Measurements from ENCODE around the gene DCLK3. TPM values are rescaled to one million over a fixed set of nuclear protein-coding genes. Genes with fewer than 3 reads are reported as not detected.

The DCLK3 gene
- total and polyA plus RNA-seq, 2 of the 13 experiments (the other 11 are each of a cell fraction or from before 2014, with no cell fraction given) = not detected

DNA sequence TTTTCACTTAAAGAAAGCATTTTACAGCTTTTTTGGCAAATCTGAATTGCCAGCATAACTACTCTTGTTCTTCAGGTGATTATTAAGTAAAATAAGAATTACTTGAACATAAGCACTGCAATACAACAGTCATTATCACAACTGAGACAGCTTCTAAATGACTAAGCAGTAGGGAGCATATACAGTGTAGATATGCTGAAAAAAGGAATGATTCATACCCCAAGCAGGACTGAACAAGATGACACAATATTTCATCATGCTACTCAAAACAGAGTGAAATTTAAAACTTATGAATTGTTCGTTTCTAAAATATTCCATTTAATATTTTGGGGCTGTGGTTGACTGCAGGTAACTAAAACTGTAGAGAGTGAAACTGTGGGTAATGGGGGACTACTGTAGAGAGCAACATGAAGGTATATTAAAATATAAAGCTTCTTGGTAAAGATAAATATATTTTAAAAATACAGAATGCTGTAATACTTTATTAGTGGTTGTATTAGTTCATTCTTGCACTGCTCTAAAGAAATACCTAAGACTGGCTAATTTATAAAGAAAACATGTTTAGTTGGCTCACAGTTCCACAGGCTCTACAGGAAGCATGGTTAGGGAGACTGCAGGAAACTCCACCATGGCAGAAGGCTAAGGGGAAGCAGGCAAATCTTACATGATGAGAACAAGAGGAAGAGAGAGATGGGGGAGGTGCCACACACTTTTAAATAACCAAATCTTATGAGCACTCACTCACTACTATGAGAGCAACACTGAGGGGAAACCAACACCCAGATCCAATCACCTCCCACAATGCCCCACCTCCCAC is 84.8 kb downstream of the DCLK3 start:
- no peak for DNase-seq (ENCODE audit: low spot score)
- Histone ChIP-seq H3K27me3 (ENCODE audit: control insufficient read depth in 1 of 2, insufficient read depth in 2 of 2, low read length in 2 of 2) (no peaks in the 10 kb centered on the region), H3K36me3 (replicated peaks in 1 of 2; ENCODE audit: control insufficient read depth in 1 of 2, insufficient read depth in 2 of 2, low read length in 2 of 2) (no peaks in the 10 kb centered on the region), H3K4me2 (ENCODE audit: low read depth, low read length) (no peak overlapping the region), H2AFZ (ENCODE audit: low read length) (no peak overlapping the region), H3K9me3 (ENCODE audit: low read length) (no peaks in the 10 kb centered on the region; the same call in 1 of the 2 replicates), H3K9ac (ENCODE audit: insufficient read depth, low read depth, low read length) (no peak overlapping the region), H3K4me3 (replicated peaks in 1 of 3; ENCODE audit: insufficient read depth in 1 of 3, low read depth in 2 of 3, low read length in 3 of 3) (no peak overlapping the region), H3K79me2 (ENCODE audit: insufficient read depth, low read length) (no peaks in the 10 kb centered on the region), H4K20me1 (ENCODE audit: insufficient read depth, low read length) (no peaks in the 10 kb centered on the region), H3K27ac (ENCODE audit: extremely low read length, insufficient read depth, low read length) (no peak overlapping the region), H3K4me1 (ENCODE audit: insufficient read depth, low read length) (no peaks in the 10 kb centered on the region)
- BruUV-seq (replicated peaks) = no TSS peak
- ChIA-PET POLR2A (no interaction called here), CTCF (ENCODE audit: low intra/inter-chr PET ratio, low total read pairs) (no interaction called here)
- in situ Hi-C loops (cut with HindIII; ENCODE audit: extremely low pct_ligation_motif_present, low pct_unique_long_range_greater_than_20kb) (no loop called here), intact Hi-C loops (cut with micrococcal nuclease; ENCODE audit: unreplicated experiment) (no loop called here)
- ATAC-seq = no peak
- WGBS (ENCODE audit: low lambda C conversion rate) = 0% methylated on average over 1 of the region's 1 CpG
- no peak for FAIRE-seq
- TF ChIP-seq PLRG1 (conservative IDR thresholded peaks at IDR 0.05) (no peak), BCL6 (CRISPR knock-in tag; IDR thresholded peaks at IDR 0.05) (no peak), ZNF160 (CRISPR knock-in tag; IDR thresholded peaks at IDR 0.05) (no peak), ZNF564 (CRISPR knock-in tag; IDR thresholded peaks at IDR 0.05) (no peak), ZNF549 (CRISPR knock-in tag; IDR thresholded peaks at IDR 0.05) (no peak), ZNF605 (CRISPR knock-in tag; IDR thresholded peaks at IDR 0.05) (no peak), ZBTB1 (CRISPR knock-in tag; IDR thresholded peaks at IDR 0.05; ENCODE audit: borderline replicate concordance) (no peak), ATRX (CRISPR knock-in tag; IDR thresholded peaks at IDR 0.05; ENCODE audit: borderline replicate concordance) (no peak), ZNF121 (CRISPR knock-in tag; IDR thresholded peaks at IDR 0.05) (no peak), XRCC5 (optimal IDR thresholded peaks at IDR 0.05; ENCODE audit: low read length) (no peak), ZNF350 (CRISPR knock-in tag; IDR thresholded peaks at IDR 0.05; ENCODE audit: borderline replicate concordance, low read depth) (no peak), ZFX (CRISPR knock-in tag; IDR thresholded peaks at IDR 0.05; ENCODE audit: low read depth) (no peak), ELF4 (CRISPR knock-in tag; IDR thresholded peaks at IDR 0.05; ENCODE audit: borderline replicate concordance) (no peak), IRX3 (CRISPR knock-in tag; IDR thresholded peaks at IDR 0.05; ENCODE audit: borderline replicate concordance, low read depth) (no peak), ZFYVE20 (CRISPR knock-in tag; IDR thresholded peaks at IDR 0.05; ENCODE audit: borderline replicate concordance, low read depth) (no peak)
- TF ChIP-seq, protein P1, sequence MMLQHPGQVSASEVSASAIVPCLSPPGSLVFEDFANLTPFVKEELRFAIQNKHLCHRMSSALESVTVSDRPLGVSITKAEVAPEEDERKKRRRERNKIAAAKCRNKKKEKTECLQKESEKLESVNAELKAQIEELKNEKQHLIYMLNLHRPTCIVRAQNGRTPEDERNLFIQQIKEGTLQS (CRISPR knock-in tag; IDR thresholded peaks at IDR 0.05) = no peak
- TF ChIP-seq, protein P2, sequence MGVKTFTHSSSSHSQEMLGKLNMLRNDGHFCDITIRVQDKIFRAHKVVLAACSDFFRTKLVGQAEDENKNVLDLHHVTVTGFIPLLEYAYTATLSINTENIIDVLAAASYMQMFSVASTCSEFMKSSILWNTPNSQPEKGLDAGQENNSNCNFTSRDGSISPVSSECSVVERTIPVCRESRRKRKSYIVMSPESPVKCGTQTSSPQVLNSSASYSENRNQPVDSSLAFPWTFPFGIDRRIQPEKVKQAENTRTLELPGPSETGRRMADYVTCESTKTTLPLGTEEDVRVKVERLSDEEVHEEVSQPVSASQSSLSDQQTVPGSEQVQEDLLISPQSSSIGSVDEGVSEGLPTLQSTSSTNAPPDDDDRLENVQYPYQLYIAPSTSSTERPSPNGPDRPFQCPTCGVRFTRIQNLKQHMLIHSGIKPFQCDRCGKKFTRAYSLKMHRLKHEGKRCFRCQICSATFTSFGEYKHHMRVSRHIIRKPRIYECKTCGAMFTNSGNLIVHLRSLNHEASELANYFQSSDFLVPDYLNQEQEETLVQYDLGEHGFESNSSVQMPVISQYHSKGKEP (CRISPR knock-in tag; IDR thresholded peaks at IDR 0.05) = no peak
